K562 (cell line): Measurements from ENCODE around the gene DSTYK. TPM values are rescaled to one million over a fixed set of nuclear protein-coding genes. Genes with fewer than 3 reads are reported as not detected.

Experiments used
- ATAC-seq: fragments of 200-7000 bp; cut with Tn5 transposase; 3 replicates; pipeline ENCODE4 v1.9.1; 2020; ENCODE audit warnings: moderate library complexity
- BruUV-seq: library from RNA; stranded (reverse); fragments of 400-500 nt; replicated peaks from 2 replicates; lab custom pipeline; 2021; lab: Mats Ljungman, UMichigan
- CTCF ChIA-PET: fragments of 300-600 bp; formaldehyde crosslinking; extraction: SDS; loops from one replicate; lab custom pipeline; 2021; ENCODE audit warnings: low intra/inter-chr PET ratio; lab: Yijun Ruan, JAX
- POLR2A ChIA-PET: fragments of 300-600, 350-650 bp; sonication (Branson Sonifier 250); formaldehyde crosslinking; extraction: SDS; loops from one replicate; lab custom pipeline; 2021; ENCODE audit warnings: antibody characterized with exemption, inconsistent platforms; lab: Yijun Ruan, JAX
- DNase-seq, 4 experiments: peaks; one replicate each; pipeline versions ENCODE4 v3.0.0 to v3.0.0-alpha.2; 2011 to 2018; ENCODE audit warnings: low spot score in 3 of 4, mixed read lengths in 3 of 4; ENCODE audit errors: extremely low read depth in 1 of 4
- FAIRE-seq: peaks from 2 replicates; lab custom pipeline; 2011; peaks lifted over from hg19 to GRCh38; lab: Jason Lieb, UNC
- H2AFZ ChIP-seq: 2 replicates; pipeline ENCODE4 v1.6.0; 2011; ENCODE audit warnings: low read depth, low read length, control low read depth, inconsistent platforms
- H3K27ac ChIP-seq: fragments of 200-600 bp; 3 replicates; pipeline ENCODE4 v1.8.0; 2011; ENCODE audit warnings: low read depth, mild to moderate bottlenecking, control low read depth, inconsistent platforms, low read length, moderate library complexity, mixed read lengths; ENCODE audit errors: extremely low read depth
- H3K27me3 ChIP-seq, 2 experiments: fragments of 300-600 bp in 1 of 2; 2 replicates in 1 of 2; 3 replicates in 1 of 2; pipeline versions ENCODE4 v1.6.0 to v1.8.0; 2011; ENCODE audit warnings: inconsistent platforms in 2 of 2, low read length in 2 of 2, mild to moderate bottlenecking in 1 of 2, mixed read lengths in 1 of 2, moderate library complexity in 1 of 2; ENCODE audit not compliant: control insufficient read depth in 2 of 2, insufficient read depth in 2 of 2
- H3K36me3 ChIP-seq: fragments of 300-600 bp; 3 replicates; pipeline ENCODE4 v1.8.0; 2011; ENCODE audit warnings: mild to moderate bottlenecking, low read length, inconsistent platforms; ENCODE audit not compliant: control insufficient read depth, insufficient read depth
- H3K4me1 ChIP-seq, 2 experiments: fragments of 200-600 bp in 1 of 2; replicated peaks in 1 of 2; 2 replicates in 1 of 2; 3 replicates in 1 of 2; pipeline versions ENCODE4 v1.5.1 to v1.8.0; 2011; ENCODE audit warnings: inconsistent platforms in 2 of 2, low read length in 2 of 2, mild to moderate bottlenecking in 1 of 2, mixed read lengths in 1 of 2, moderate library complexity in 1 of 2; ENCODE audit not compliant: control insufficient read depth in 2 of 2, insufficient read depth in 2 of 2
- H3K4me2 ChIP-seq: 2 replicates; pipeline ENCODE4 v1.6.1; 2011; ENCODE audit warnings: low read length, control low read depth, inconsistent platforms, mixed read lengths; ENCODE audit not compliant: insufficient read depth
- H3K4me3 ChIP-seq: fragments of 200-600 bp; sonication (generic), shearing (Covaris generic); 2 replicates; pipeline ENCODE4 v1.5.1; 2016; ENCODE audit warnings: control low read depth, inconsistent platforms
- H3K79me2 ChIP-seq: fragments of 200-600 bp; 3 replicates; pipeline ENCODE4 v1.8.0; 2011; ENCODE audit warnings: low read length, inconsistent platforms; ENCODE audit not compliant: control insufficient read depth, insufficient read depth
- H3K9ac ChIP-seq, 2 experiments: 2 replicates each; pipeline versions ENCODE4 v1.6.0 to v1.6.1; 2011; ENCODE audit warnings: low read depth in 2 of 2, low read length in 2 of 2, control low read depth in 1 of 2, inconsistent platforms in 1 of 2, mild to moderate bottlenecking in 1 of 2, mixed read lengths in 1 of 2; ENCODE audit not compliant: insufficient read depth in 1 of 2
- H3K9me1 ChIP-seq: one replicate; pipeline ENCODE4 v1.6.0; 2011; ENCODE audit warnings: inconsistent platforms, mild to moderate bottlenecking, low read length, moderate library complexity; ENCODE audit not compliant: control insufficient read depth, insufficient read depth
- H3K9me3 ChIP-seq: replicated peaks from 2 replicates; pipeline ENCODE4 v1.5.1; 2011; ENCODE audit warnings: low read depth, low read length, inconsistent platforms; ENCODE audit not compliant: control insufficient read depth, insufficient read depth
- H4K20me1 ChIP-seq: replicated peaks from 2 replicates; pipeline ENCODE4 v1.6.1; 2011; ENCODE audit warnings: low read length, inconsistent platforms, mixed read lengths; ENCODE audit not compliant: control insufficient read depth, insufficient read depth
- CBX5 ChIP-seq: IDR thresholded peaks from 2 replicates; pipeline ENCODE4 v1.6.1; 2014; ENCODE audit warnings: low read depth, borderline replicate concordance
- E2F4 ChIP-seq: sonication (generic); formaldehyde crosslinking; IDR thresholded peaks from 2 replicates; pipeline ENCODE4 v1.8.0; 2022; ENCODE audit warnings: mild to moderate bottlenecking, low read depth, missing genetic modification reagents
- NRF1 ChIP-seq, 2 experiments: fragments of 450-650 bp; IDR thresholded peaks in 1 of 2; conservative IDR thresholded peaks in 1 of 2; 2 replicates each; pipeline ENCODE4 v1.6.1; 2014; ENCODE audit warnings: mild to moderate bottlenecking in 2 of 2
- PTTG1 ChIP-seq: fragments of 450-650 bp; IDR thresholded peaks from 2 replicates; pipeline ENCODE4 v1.6.1; 2016; ENCODE audit warnings: low read depth, mild to moderate bottlenecking, missing genetic modification characterization, missing compliant biosample characterization
- STAT5A ChIP-seq: IDR thresholded peaks from 2 replicates; pipeline ENCODE4 v1.6.1; 2012; ENCODE audit warnings: low read length, inconsistent platforms, borderline replicate concordance
- WGBS: fragments of 100-300 bp; shearing (Covaris generic); methylation state at CpG from one replicate; pipeline ENCODE4 v1.1.6; 2016; ENCODE audit warnings: low coverage, mixed read lengths; ENCODE audit not compliant: insufficient coverage; ENCODE audit errors: missing lambda C conversion rate; 5-methylcytosine and 5-hydroxymethylcytosine counted together
- in situ Hi-C: fragments of 300-500 bp; cut with MboI; formaldehyde crosslinking; loops from 4 replicates; pipeline ENCODE4 v1.15.0; 2018; ENCODE audit warnings: inconsistent platforms, mixed read lengths
- intact Hi-C: fragments of 100-400 bp; cut with micrococcal nuclease; formaldehyde crosslinking; loops from 2 replicates; pipeline ENCODE4 v1.14.2; 2022
- polyA plus RNA-seq, 8 experiments: library from polyadenylated mRNA; depleted of rRNA in 4 of 8; stranded (reverse) in 5 of 8; unstranded in 3 of 8; fragments of >200 nt; fragmentation: Nextera tagmentation in 2 of 8; fragmentation: Illumina TruSeq in 1 of 8; extraction: Ambion mirVana in 2 of 8; extraction: Trizol in 1 of 8; gene quantifications; 2 replicates each; pipeline versions ENCODE4 v1.2.1 to v1.2.3, GENCODE V29; 2011 to 2014; ENCODE audit warnings: inconsistent platforms in 1 of 8, missing spikeins in 1 of 8
- total RNA-seq, 7 experiments: library from RNA; depleted of rRNA in 6 of 7; stranded (reverse); fragments of >200 nt in 6 of 7; fragmentation: Illumina TruSeq in 2 of 7; extraction: Trizol in 2 of 7; gene quantifications; 2 replicates each; pipeline versions ENCODE4 v1.2.1 to v1.2.3, GENCODE V29; 2011 to 2021; ENCODE audit warnings: low replicate concordance in 1 of 7

Gene DSTYK
- total and polyA plus RNA-seq, 9 of the 15 experiments (the other 6 are each of a cell fraction or from before 2014, with no cell fraction given): 4.2 to 7.1 (median 6.2) TPM

GRCh38 chr1:205216588-205216987 is 5.1 kb upstream of the DSTYK start:
- WGBS: 47% methylated on average over 4 of the region's 4 CpGs
- POLR2A ChIA-PET: interaction anchor here (2.1 kb wide), 1 partner anchor 12 kb away, joined by 7 read pairs; no protein-coding TSS in a partner anchor

More at GRCh38 chr1:205216588-205216987, 5.1 kb upstream of the DSTYK start:
- no peaks in the 10 kb centered on the region for H3K79me2 ChIP-seq
- H3K4me1 ChIP-seq: peaks cover 0 to 21% of the 10 kb centered on the region in 2 experiments; a peak in 2 of 5 replicates
- DNase-seq (no peak), FAIRE-seq (no peak), ATAC-seq (no peak)
- H3K27me3 ChIP-seq: no peaks in the 10 kb centered on the region
- no peaks in the 10 kb centered on the region for H4K20me1 ChIP-seq
- BruUV-seq: no TSS peak
- CTCF ChIA-PET: no interaction called here
- no peak overlapping the region for H3K27ac ChIP-seq
- no peaks in the 10 kb centered on the region for H3K9me1 ChIP-seq
- TF ChIP-seq STAT5A: no peak
- TF ChIP-seq PTTG1: no peak
- TF ChIP-seq E2F4 (CRISPR knock-in tag): no peak
- TF ChIP-seq CBX5: no peak
- TF ChIP-seq NRF1 (conservative IDR thresholded peaks at IDR 0.05 in 1 of 2, IDR thresholded peaks at IDR 0.05 in 1 of 2): no peak
- TF ChIP-seq, all 486 proteins: peak for 0
- in situ Hi-C loops: no loop called here
- no peak overlapping the region for H3K9ac ChIP-seq
- H3K36me3 ChIP-seq: no peaks in the 10 kb centered on the region
- no peaks in the 10 kb centered on the region for H3K9me3 ChIP-seq
- H2AFZ ChIP-seq: no peak overlapping the region
- no peak overlapping the region for H3K4me3 ChIP-seq
- no peak overlapping the region for H3K4me2 ChIP-seq
- intact Hi-C loops: no loop called here
